Neural cell (in vitro differentiated cells): ENCODE data around the gene FBXO40.

Experiments
- EP300 ChIP-seq: fragments of 450-650 bp; conservative IDR thresholded peaks from 2 replicates; pipeline ENCODE4 v1.6.1; 2014; ENCODE audit warnings: antibody characterized with exemption, mild to moderate bottlenecking, moderate library complexity; ENCODE audit not compliant: poor library complexity, severe bottlenecking
- EZH2 ChIP-seq: fragments of 200-600, 300-800 bp; shearing (Covaris generic), sonication (generic); IDR thresholded peaks from 2 replicates; pipeline ENCODE4 v1.6.1; 2014; ENCODE audit warnings: antibody characterized with exemption, low read length, borderline replicate concordance, mild to moderate bottlenecking; ENCODE audit not compliant: insufficient read depth, poor library complexity, severe bottlenecking
- MXI1 ChIP-seq: fragments of 450-650 bp; conservative IDR thresholded peaks from 2 replicates; pipeline ENCODE4 v1.6.1; 2014; ENCODE audit warnings: antibody characterized with exemption, mild to moderate bottlenecking; ENCODE audit not compliant: poor library complexity, severe bottlenecking
- POLR2AphosphoS5 ChIP-seq: IDR thresholded peaks from 2 replicates; pipeline ENCODE4 v1.6.1; 2012
- RAD21 ChIP-seq: fragments of 450-650 bp; conservative IDR thresholded peaks from 2 replicates; pipeline ENCODE4 v1.6.1; 2014; ENCODE audit warnings: antibody characterized with exemption, mild to moderate bottlenecking, moderate library complexity
- TF ChIP-seq, protein P1 (sequence below): IDR thresholded peaks from 2 replicates; pipeline ENCODE4 v1.6.1; 2012; ENCODE audit warnings: borderline replicate concordance
- TF ChIP-seq, protein P2 (sequence below): fragments of 450-650 bp; IDR thresholded peaks from 2 replicates; pipeline ENCODE4 v1.5.1; 2014; ENCODE audit warnings: antibody characterized with exemption, mild to moderate bottlenecking, moderate library complexity; ENCODE audit not compliant: poor library complexity, severe bottlenecking

DNA sequence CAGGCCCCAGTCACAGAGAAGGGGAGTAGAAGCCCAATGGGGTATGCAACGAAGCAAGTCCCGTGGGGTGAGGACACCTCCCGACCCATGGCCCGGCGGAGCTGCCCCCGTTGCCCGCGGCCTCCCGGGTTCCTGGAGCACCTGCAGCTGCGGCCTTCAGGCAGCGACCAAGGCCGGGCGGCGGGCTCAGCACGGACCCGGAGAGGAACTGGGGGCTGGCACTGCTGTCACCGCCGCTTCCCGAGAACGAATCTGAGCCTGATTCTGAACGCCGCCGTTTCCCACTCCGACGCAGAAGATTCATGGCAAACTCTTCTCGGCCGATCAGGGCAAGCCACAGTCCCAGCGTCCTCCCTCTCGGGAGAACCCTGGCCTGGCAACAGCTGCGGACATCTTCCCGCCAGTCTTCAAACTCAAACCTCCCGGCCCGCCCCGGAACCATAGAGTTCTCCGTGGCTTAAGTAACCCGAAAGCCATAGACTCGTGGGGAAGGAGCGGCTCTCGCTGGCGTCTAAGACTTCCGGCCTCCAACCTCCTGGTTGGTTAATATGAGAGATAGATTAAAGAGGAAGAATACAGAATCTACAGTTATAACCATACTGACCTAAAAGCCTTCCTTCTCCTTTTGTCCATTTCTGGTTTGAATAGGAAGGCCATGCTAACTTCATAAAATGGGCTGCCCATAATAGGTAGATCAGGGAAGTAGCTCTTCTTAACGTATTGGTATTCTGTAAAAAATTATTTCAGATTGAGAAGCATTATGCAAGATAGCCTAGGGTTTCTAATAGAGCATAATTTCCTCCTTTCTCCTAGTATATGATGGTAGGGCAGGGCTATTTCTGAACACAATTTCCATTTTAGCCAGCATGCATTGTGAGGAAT lies 47.4 kb upstream of the FBXO40 start, which contains the start of gene POLQ:
- TF ChIP-seq EP300 (no peak), RAD21 (no peak), EZH2 (no peak), POLR2AphosphoS5 (no peak), MXI1 (peak; percentile 96)
- TF ChIP-seq, protein P1, sequence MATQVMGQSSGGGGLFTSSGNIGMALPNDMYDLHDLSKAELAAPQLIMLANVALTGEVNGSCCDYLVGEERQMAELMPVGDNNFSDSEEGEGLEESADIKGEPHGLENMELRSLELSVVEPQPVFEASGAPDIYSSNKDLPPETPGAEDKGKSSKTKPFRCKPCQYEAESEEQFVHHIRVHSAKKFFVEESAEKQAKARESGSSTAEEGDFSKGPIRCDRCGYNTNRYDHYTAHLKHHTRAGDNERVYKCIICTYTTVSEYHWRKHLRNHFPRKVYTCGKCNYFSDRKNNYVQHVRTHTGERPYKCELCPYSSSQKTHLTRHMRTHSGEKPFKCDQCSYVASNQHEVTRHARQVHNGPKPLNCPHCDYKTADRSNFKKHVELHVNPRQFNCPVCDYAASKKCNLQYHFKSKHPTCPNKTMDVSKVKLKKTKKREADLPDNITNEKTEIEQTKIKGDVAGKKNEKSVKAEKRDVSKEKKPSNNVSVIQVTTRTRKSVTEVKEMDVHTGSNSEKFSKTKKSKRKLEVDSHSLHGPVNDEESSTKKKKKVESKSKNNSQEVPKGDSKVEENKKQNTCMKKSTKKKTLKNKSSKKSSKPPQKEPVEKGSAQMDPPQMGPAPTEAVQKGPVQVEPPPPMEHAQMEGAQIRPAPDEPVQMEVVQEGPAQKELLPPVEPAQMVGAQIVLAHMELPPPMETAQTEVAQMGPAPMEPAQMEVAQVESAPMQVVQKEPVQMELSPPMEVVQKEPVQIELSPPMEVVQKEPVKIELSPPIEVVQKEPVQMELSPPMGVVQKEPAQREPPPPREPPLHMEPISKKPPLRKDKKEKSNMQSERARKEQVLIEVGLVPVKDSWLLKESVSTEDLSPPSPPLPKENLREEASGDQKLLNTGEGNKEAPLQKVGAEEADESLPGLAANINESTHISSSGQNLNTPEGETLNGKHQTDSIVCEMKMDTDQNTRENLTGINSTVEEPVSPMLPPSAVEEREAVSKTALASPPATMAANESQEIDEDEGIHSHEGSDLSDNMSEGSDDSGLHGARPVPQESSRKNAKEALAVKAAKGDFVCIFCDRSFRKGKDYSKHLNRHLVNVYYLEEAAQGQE, result no peak
- TF ChIP-seq, protein P2, sequence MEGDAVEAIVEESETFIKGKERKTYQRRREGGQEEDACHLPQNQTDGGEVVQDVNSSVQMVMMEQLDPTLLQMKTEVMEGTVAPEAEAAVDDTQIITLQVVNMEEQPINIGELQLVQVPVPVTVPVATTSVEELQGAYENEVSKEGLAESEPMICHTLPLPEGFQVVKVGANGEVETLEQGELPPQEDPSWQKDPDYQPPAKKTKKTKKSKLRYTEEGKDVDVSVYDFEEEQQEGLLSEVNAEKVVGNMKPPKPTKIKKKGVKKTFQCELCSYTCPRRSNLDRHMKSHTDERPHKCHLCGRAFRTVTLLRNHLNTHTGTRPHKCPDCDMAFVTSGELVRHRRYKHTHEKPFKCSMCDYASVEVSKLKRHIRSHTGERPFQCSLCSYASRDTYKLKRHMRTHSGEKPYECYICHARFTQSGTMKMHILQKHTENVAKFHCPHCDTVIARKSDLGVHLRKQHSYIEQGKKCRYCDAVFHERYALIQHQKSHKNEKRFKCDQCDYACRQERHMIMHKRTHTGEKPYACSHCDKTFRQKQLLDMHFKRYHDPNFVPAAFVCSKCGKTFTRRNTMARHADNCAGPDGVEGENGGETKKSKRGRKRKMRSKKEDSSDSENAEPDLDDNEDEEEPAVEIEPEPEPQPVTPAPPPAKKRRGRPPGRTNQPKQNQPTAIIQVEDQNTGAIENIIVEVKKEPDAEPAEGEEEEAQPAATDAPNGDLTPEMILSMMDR, result no peak
